ENCODE measurements around the gene WLS.

DNA sequence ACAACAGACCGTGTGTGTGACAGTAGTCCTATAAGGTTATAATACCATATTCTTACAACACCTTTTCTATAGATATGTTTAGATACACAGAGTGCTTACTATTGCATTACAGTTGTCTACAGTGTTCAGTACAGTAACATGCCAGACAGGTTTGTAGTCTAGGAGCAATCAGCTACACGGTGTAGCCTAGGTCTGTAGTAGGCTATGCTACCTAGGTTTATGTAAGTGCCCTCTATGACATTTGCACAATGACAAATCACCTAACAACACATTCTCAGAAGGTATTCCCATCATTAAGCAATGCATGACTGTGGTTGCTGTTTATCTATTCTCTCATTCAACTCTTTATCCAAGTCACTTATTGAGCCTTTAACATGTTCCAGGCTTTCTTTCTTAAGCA lies 1.8 kb upstream of the WLS start:
- TF ChIP-seq EZH2 (IDR thresholded peaks at IDR 0.05) (no peak), POLR2AphosphoS5 (IDR thresholded peaks at IDR 0.05; ENCODE audit: borderline replicate concordance, low read depth, low read length) (no peak), FOXP2 (optimal IDR thresholded peaks at IDR 0.05; ENCODE audit: control extremely low read depth, extremely low read length, insufficient read depth) (no peak)
